GM23248 (cell line): ENCODE results near the gene ABLIM2.

ENCODE experiments used
- EZH2 ChIP-seq: fragments of 200-600 bp; sonication (generic); IDR thresholded peaks from 2 replicates; pipeline ENCODE4 v1.6.1; 2018; ENCODE audit warnings: antibody characterized with exemption, mild to moderate bottlenecking; ENCODE audit not compliant: insufficient read depth, poor library complexity, severe bottlenecking
- EZH2phosphoT487 ChIP-seq: fragments of 200-600 bp; sonication (generic); IDR thresholded peaks from 2 replicates; pipeline ENCODE4 v1.6.1; 2018; ENCODE audit warnings: antibody characterized with exemption, moderate library complexity, mild to moderate bottlenecking, low read depth; ENCODE audit not compliant: insufficient read depth

DNA sequence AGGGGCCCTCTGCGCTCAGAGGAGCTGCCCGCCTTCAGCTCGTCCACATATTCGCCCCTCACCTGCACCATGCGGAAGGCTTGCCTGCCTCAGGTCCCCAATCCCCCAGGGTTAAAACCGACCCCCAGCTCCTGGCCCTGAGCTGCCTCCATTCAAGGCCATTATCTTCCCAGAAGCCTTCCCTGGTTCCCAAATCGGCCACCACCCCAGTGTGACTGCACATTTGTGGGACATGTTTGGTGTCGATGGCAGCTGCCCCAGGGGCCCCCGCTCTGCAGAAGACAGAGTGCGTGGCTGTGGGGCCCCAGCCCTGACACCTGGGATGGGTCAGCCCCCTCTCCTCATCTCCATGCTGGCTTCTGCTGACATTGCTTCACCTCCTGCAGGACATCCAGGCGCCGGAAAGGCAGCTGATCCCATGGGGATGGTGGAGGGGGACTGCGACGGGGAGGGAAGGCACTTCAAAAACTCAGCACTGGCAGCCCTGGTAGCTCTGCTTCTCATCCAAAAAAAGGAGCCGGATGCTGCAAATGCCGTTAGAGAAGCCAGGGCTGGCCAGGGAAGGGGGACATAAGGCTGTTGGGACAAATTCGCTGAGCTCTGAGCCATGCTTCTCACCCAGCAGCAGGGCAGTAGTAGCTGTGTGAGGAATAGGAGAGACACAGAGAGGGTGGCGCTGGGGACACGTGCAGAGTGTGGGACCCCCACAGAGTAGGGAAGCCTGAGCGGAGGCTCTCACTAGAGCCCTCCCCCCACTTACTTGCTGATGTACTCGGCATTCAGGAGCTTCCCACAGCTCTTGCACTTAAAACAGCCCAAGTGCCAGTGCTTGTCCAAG, 78.5 kb downstream of the ABLIM2 start:
- TF ChIP-seq EZH2, result no peak
- TF ChIP-seq EZH2phosphoT487, result no peak
